ENCODE results near the gene SOBP.
"Not testable (repeated sequence)": the region's sequence is repeated elsewhere in the genome, so short reads cannot be mapped to it uniquely, and the experiment has no call there.

The SOBP gene

DNA sequence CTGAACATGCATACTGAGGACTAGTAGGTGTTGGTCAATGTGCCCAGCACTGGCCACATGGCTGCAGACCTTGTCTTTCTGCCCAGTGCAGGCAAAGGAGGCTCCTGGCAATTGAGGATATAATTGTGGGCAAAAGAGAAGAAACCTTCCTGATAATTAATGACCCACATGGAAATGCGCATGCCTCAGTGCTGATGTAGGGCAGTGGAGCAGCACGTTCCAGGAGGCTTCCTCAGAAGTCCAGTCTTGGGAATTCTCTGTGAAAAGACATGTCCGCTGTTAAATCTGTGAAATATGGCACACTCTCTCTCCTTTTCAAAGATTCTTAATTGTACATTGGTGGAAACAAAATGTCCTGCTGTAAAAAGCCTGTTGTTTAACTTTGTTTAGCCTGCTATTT is 34.7 kb downstream of the SOBP start:
- DNase-seq = no peak

- no peak for DNase-seq
Measured at GRCh38 chr6:107531868-107532267, 42.0 kb downstream of the SOBP start.

DNA sequence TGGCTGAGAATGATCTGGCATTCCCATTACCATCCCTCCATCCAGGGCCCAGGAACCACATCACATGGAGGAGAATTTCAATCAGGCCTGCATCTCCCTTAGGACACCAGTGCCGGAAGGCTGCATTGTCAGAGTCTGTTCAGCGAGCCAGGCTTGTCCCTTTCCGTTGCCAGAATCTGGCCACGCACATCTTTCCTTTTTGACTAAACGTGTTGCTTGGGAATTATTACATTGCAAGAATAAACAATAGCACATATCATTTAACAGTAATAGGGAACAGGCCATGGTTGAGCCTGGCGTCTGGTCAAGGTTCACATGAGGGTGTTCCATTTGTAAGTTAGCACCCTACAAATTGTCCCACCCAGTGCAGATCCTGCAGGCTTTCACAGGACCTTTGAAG is 42.8 kb downstream of the SOBP start:
- no peak for DNase-seq

- DNase-seq = no peak
Measured at GRCh38 chr6:107533415-107534059, 43.6 kb downstream of the SOBP start.

- DNase-seq = no peak
Measured at GRCh38 chr6:107534571-107535141, 44.7 kb downstream of the SOBP start.

GRCh38 chr6:107535626-107536025 is 45.7 kb downstream of the SOBP start:
- DNase-seq = no peak

DNA sequence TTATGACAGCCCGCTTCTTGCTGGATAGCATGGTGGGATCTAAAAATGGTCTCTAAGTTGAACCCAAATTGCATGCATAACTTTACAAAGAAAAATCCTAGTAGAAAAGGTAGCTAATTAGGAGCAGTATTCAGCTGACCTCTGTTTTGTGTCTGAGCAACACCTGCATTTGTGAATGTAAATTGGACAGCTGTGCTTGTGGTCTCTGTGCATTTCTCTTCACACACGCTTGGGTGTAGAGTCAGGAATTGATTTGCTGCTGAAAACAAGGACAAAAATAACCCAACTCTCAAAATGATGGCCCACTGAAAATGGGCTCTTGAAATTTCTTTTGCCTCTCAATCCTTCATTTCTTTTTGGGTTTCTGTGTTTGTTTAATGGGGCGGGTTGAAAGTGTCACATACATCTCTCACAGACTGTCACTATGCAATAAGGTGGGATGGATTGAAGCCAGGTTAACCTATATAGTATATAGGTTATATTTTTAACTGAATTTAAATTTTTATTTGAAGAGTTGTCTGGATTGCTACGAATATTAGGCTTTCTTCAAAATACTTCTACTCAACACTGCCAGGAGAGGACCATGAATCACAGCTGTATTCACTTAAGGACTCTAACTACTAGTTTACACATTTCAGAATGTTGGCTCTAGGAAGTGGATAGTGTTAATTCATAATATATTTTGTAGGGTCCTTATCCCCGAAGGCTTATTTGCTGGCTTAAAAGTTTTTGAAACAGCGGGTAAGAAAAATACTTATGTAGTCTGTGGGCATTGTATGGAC is 46.5 kb downstream of the SOBP start:
- DNase-seq = no peak

DNA sequence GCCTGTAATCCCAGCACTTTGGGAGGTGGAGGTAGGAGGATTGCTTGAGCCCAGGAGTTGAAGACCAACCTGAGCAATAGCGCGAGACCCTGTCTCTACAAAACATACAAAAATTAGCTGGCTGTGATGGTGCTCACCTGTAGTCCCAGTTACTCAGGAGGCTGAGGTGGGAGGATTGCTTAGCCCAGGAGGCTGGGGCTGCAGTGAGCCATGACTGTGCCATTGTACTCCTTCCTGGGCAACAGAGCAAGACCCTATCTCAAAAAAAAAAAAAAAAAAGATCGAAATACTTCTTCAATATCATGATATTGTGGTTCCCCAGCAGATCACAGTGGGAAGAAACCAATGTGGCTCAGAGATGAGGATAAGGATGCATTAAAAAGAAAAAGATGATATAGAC is 47.6 kb downstream of the SOBP start:
- DNase-seq = no peak

DNA sequence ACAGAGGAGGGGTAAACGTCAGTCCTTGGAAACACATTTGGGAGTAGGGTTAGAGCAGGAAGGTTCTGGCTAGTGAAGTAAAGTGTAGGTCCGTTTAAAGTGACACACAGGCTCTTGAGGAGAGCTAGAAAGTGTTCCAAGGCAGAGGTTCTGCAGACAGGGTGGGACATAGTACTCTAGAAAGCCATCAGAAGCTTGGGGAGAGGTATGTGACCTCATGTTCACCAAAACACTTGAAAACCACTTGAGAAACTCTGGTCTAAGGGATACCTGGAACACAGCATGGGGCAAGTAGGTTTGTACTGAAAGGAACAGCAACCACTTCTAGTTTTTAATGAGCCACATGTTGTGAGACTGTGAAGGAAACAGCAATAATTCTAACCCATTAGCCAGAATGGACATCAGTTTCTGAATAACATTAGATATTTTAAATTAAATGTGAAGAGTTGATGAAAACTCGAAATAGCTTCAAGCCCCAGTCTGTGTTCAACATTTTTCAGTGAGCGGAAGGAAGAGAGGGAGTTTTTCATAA is 49.0 kb downstream of the SOBP start:
- no peak for DNase-seq

DNA sequence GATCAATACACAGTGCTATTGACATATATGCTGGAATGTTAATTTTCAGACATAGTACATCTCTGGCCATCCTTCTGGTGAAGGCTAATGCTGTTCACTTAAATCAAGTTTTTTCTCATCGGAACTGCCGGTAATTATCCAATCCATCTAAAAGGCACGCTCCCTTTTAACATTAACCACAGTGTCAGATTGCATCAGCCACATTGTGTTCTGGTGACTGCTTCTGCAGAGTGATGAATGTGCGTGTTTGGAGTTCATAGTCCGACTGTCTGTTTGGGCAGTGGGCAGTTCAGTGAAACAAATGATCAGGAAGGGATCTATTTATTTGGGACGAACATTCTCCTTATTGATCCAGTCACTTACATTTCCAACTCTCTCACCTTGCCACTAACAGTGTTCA is 49.5 kb downstream of the SOBP start:
- DNase-seq = no peak

GRCh38 chr6:107539849-107540464 is 50.0 kb downstream of the SOBP start:
- no peak for DNase-seq

DNA sequence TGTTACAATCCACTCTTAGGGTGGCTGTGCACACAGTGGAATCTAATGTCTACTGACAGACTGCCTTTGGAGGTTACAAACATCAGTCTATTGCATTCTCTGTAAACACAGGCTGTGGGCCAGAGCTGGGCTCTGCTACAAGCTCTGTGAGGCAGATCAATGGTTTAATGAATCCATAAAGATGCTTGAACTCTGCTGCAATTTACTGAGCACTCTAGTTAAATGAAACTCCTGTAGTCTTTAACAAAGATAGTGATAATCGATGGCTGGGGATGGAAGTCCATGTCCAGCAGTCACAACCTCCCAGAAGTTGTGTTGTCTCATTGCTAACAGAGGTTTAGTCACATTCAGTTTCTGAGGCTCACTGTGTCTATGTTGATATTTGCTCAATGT is 50.5 kb downstream of the SOBP start:
- DNase-seq = no peak

GRCh38 chr6:107542192-107542668 is 52.3 kb downstream of the SOBP start:
- DNase-seq = no peak

DNA sequence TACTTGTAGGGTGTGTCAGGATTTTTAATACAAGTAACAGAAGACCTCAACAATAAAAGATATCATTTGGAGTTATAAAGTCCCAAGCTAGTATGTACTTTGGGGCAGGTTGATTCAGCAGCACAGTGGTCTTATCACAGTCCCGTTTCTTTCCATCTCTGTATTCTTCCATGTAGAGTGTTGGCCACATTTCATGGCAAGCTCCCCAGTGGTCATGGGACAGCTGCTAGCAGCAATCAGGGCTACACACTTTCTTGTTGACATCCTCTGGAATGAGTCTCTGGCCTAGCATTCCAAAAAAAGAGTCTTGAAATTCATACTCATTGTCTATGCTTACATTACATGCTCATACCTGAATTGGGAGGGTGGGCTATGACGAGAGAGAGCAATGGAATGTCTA is 53.2 kb downstream of the SOBP start:
- no peak for DNase-seq

- no peak for DNase-seq
Measured at GRCh38 chr6:107543567-107543966, 53.6 kb downstream of the SOBP start.

DNA sequence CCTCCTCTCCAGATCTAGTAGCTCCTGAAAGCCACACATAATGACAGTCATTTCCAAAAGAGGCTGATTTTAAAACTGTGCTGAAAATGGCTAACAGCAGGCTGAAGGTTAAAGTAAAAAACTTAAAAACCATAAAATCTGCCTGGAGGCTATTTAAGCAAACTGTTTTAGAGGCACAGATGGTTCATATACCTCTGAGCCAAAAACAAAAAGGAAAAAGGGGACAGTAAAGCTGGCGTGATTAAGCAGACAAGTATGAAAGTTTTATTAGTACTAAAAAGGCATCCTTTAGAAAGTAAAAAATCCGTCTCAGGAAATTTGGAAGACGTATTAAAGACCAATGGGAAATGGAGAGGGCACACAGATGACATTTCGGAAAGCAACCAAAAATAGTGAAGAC is 55.8 kb downstream of the SOBP start:
- DNase-seq = no peak

DNA sequence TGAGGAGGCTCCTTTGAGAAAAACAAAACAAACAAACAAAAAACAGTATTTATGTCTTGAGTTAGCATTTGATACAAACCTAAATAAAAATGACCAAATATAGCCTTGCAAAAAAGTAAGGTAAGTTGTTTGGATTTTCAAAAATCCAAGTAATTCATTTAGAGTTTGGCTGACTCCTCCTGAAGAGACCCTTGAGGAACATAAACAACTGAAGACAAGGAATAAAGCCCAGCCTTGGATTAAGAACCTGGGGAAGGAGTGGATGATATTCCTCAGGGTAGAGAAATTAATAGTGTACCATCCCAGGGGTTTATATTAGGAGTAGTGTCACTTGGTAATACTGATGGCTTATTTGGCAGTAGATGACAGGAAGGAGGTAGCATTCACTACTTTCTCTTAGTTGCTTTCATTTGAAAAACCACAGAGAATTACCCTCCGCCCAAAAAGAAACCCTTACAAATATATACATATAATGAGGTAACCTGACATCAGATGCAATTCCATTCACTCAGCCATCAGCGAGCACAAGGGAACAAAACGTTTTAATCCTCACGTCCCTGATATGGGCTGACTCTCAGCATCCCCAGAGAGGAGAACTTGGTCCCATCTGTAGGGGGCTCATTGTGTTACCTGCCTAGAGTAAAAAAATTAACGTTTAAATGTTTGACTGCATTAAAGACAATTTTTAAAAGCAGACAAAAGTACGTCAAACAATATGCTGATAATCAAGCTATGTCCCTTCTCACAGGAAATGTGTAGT is 57.0 kb downstream of the SOBP start:
- no peak for DNase-seq

DNA sequence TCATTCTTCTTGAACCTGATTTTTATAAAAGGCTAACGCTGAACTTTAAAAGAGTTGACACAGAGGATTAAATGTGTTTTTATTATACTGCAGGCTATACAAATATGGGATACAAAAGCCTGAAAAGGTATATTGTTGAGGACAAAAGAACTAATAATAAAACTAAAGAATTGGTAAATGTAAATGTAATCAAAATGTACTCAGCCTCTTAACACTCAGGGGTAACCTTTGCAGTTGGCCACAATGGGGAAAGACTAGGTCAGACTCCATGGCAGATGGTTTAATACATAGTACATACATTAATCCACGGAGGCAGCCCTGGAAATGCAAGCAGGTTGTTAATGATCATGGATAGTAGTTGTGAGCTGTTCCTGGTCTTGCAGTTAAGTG is 57.5 kb downstream of the SOBP start:
- no peak for DNase-seq

- DNase-seq = no peak
Measured at GRCh38 chr6:107550241-107550840, 60.4 kb downstream of the SOBP start.

- no peak for DNase-seq
Measured at GRCh38 chr6:107550906-107551305, 61.0 kb downstream of the SOBP start.

DNA sequence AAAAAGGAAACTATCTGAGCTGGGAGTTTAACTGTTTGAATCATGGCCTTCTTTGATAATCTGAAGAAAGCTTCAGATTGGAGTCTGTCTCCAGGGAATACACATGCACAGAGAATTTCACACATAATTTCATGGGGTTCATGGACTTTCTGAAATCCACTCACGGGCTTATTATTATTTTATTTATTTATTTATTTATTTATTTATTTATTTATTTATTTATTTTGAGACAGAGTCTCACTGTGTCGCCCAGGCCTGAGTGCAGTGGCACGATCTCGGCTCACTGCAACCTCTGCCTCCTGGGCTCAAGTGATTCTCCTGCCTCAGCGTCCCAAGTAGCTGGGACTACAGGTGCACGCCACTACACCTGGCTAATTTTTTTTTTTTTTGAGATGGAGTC is 63.2 kb downstream of the SOBP start:
- DNase-seq = not testable (repeated sequence)

DNA sequence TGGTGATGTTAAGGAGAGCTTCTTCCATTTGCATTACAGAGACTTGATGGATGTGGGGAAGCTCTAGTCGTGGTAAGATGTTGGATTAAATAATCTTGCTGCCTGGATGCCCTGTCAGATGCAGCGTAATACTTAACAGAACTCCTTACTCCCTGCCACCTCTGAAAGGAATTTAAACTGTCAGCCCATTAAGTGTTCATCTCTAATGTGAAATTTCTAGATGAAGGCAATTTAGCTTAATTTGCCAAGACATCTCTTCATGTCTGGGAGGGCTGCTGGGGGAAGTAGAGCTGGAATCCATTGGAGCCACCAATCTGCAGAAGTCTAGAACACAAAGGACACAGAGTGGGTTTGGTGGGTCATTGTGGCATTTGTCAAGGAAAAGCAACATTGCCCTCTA is 64.4 kb downstream of the SOBP start:
- no peak for DNase-seq

All from inflammatory macrophage treated with lipopolysaccharide for 4 hours (primary cell).